Skeletal muscle tissue (tissue), 4 donors: ENCODE data around the gene GLP1R. TPM values are rescaled to one million over a fixed set of nuclear protein-coding genes. Genes with fewer than 3 reads are reported as not detected.
A peak's percentile ranks its signal among the peaks of the same experiment; 100 is the strongest.
"Not testable (repeated sequence)": the region's sequence is repeated elsewhere in the genome, so short reads cannot be mapped to it uniquely, and the experiment has no call there.

Experiments used
- H3K27ac ChIP-seq: one replicate; pipeline ENCODE4 v1.7.0; 2013; ENCODE audit warnings: mild to moderate bottlenecking, low read depth, low read length, inconsistent platforms
- H3K27me3 ChIP-seq, 3 donors: one replicate each; pipeline ENCODE4 v1.7.0; 2013; ENCODE audit warnings: low read length in 3 of 3; ENCODE audit not compliant: control insufficient read depth in 3 of 3, insufficient read depth in 3 of 3
- H3K36me3 ChIP-seq, 3 donors: one replicate each; pipeline ENCODE4 v1.7.0; 2013; ENCODE audit warnings: low read length in 3 of 3; ENCODE audit not compliant: control insufficient read depth in 3 of 3, insufficient read depth in 3 of 3
- H3K4me1 ChIP-seq, 3 donors: one replicate each; pipeline ENCODE4 v1.7.0; 2013; ENCODE audit warnings: low read length in 3 of 3, mild to moderate bottlenecking in 3 of 3; ENCODE audit not compliant: control insufficient read depth in 3 of 3, insufficient read depth in 3 of 3
- H3K4me3 ChIP-seq, 3 donors: one replicate each; pipeline ENCODE4 v1.7.0; 2013; ENCODE audit warnings: low read length in 3 of 3
- H3K9ac ChIP-seq, 3 donors: one replicate each; pipeline ENCODE4 v1.7.0; 2013; ENCODE audit warnings: low read length in 3 of 3, mild to moderate bottlenecking in 3 of 3, moderate library complexity in 2 of 3, low read depth in 1 of 3
- H3K9me3 ChIP-seq, 3 donors: one replicate each; pipeline ENCODE4 v1.7.0; 2013; ENCODE audit warnings: low read length in 3 of 3; ENCODE audit not compliant: control insufficient read depth in 3 of 3
- total RNA-seq: library from RNA; depleted of rRNA; stranded (reverse); fragments of >200 nt; gene quantifications from one replicate; pipeline ENCODE4 v1.2.3, GENCODE V29; 2014
- donor health status: Osteomylitis.

Gene GLP1R
- total RNA-seq, 1 donor from 2014 or later: not detected

- no peak overlapping the region for H3K4me3 ChIP-seq
- H3K27me3 ChIP-seq: no peaks in the 10 kb centered on the region
- H3K27ac ChIP-seq: no peak overlapping the region
- H3K4me1 ChIP-seq: peaks cover 9 to 16% (median 12%) of the 10 kb centered on the region in 3 donors
- H3K9ac ChIP-seq: no peak overlapping the region
- no peaks in the 10 kb centered on the region for H3K9me3 ChIP-seq
- peaks cover 0 to 21% (median 18%) of the 10 kb centered on the region in 3 donors for H3K36me3 ChIP-seq
Measured at GRCh38 chr6:39111280-39111679, 62.7 kb downstream of the GLP1R start.

- H3K36me3 ChIP-seq: peaks cover 0 to 18% (median 17%) of the 10 kb centered on the region in 3 donors
- no peaks in the 10 kb centered on the region for H3K9me3 ChIP-seq
- no peaks in the 10 kb centered on the region for H3K27me3 ChIP-seq
- no peak overlapping the region for H3K27ac ChIP-seq
- H3K4me3 ChIP-seq: peak overlapping the region in 2 of 3 donors; percentile 70 to 80
- H3K9ac ChIP-seq: peak overlapping the region in 2 of 3 donors; percentile 88 to 91
- H3K4me1 ChIP-seq: peaks cover 9 to 16% (median 12%) of the 10 kb centered on the region in 3 donors
Measured at GRCh38 chr6:39113788-39114187, 65.2 kb downstream of the GLP1R start.

DNA sequence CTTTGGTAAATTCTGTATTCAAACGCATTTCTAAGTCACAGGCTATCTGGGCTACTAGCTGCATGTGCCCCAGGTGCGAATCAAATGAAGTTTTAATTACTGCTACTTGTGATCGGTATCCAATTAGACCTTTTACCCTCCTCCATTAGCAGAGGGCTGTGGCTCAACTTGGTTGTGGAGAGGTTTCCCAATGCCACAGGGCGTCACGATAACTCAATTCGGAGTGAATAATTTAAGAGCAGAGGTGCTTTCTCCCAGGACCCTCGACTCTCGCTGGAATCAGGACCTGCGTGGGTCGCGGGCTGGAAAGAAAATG, 65.8 kb downstream of the GLP1R start:
- H3K4me1 ChIP-seq: peaks cover 9 to 16% (median 12%) of the 10 kb centered on the region in 3 donors
- peaks cover 0 to 13% (median 12%) of the 10 kb centered on the region in 3 donors for H3K36me3 ChIP-seq
- H3K9ac ChIP-seq: peak overlapping the region; percentile 84 to 91 (median 88)
- peak overlapping the region; percentile 93 for H3K27ac ChIP-seq
- H3K9me3 ChIP-seq: no peaks in the 10 kb centered on the region
- no peaks in the 10 kb centered on the region for H3K27me3 ChIP-seq
- H3K4me3 ChIP-seq: peak overlapping the region; percentile 70 to 89 (median 80)

DNA sequence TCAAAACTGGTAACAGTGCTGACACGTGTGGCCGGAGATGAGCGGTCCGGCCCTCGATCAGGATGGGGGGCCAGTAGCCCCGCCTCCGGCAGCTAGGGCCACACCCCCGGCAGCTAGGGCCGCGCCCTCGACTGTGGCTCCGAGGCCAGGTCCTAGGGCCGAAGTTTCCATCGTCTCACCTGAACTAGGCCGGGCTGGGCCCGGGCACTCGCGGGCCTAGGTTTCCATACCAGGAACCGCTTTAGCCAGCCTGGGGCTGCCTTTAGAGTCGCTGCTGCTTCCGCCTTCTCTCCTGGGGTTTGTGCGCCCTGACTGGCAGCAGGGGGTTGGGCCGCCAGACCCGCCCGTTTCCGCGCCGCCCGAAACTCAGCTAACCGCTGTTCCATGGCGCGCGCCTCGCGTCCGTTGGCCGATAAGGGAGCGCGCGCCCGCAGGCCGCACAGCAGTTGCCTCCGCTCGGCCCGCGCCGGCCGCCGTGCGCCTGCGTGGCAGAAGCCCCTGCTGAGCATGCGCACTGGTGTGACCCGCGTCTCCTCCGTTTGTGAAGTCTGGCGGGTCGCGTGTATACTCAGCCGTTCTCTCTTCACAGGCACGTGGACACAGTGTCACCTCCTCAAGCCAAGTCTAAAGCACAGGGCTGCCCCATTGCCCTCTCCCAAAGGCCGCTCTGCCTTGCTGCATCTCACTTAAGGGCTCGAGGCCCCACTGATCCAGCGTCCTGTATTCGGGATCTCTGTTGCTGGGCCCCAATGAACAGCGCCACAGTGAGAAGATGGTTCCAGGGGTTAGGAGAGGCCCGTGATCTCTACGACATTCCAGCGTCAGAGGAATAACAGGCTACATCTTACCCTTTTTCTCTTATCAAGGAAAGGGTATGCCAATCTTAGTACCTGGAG, 66.4 kb downstream of the GLP1R start, which contains the start of gene SAYSD1:
Gene SAYSD1 (minus strand): TSS at position 483 of the 896 bp plus-strand sequence. CDS start 97 bp downstream, at position 386.
- Histone ChIP-seq H3K9ac (peak within 1 kb of the TSS; percentile 84 to 91 (median 88)), H3K9me3 (no peaks in the 10 kb centered on the region), H3K4me3 (peak within 1 kb of the TSS; percentile 70 to 89 (median 80)), H3K36me3 (peaks cover 0 to 7% (median 6%) of the 10 kb centered on the region in 3 donors), H3K27ac (peak within 1 kb of the TSS; percentile 93), H3K27me3 (no peaks in the 10 kb centered on the region), H3K4me1 (peaks cover 9 to 16% (median 12%) of the 10 kb centered on the region in 3 donors)

- no peak overlapping the region for H3K9ac ChIP-seq
- H3K9me3 ChIP-seq: no peaks in the 10 kb centered on the region
- H3K27ac ChIP-seq: no peak overlapping the region
- H3K4me1 ChIP-seq: peaks cover 9 to 19% (median 16%) of the 10 kb centered on the region in 3 donors
- no peaks in the 10 kb centered on the region for H3K27me3 ChIP-seq
- H3K36me3 ChIP-seq: no peaks in the 10 kb centered on the region
- no peak overlapping the region for H3K4me3 ChIP-seq
Measured at GRCh38 chr6:39118921-39119320, 70.3 kb downstream of the GLP1R start.

GRCh38 chr6:39124114-39124513, 75.5 kb downstream of the GLP1R start:
- Histone ChIP-seq H3K9me3 (no peaks in the 10 kb centered on the region), H3K4me1 (peaks cover 0 to 12% (median 9%) of the 10 kb centered on the region in 3 donors), H3K4me3 (no peak overlapping the region), H3K9ac (no peak overlapping the region), H3K36me3 (no peaks in the 10 kb centered on the region), H3K27ac (no peak overlapping the region), H3K27me3 (no peaks in the 10 kb centered on the region)

- Histone ChIP-seq H3K27me3 (no peaks in the 10 kb centered on the region), H3K36me3 (no peaks in the 10 kb centered on the region), H3K9ac (no peak overlapping the region), H3K4me3 (no peak overlapping the region), H3K9me3 (no peaks in the 10 kb centered on the region), H3K27ac (no peak overlapping the region), H3K4me1 (peaks cover 0 to 12% (median 9%) of the 10 kb centered on the region in 3 donors)
Measured at GRCh38 chr6:39128106-39128505, 79.5 kb downstream of the GLP1R start.

- Histone ChIP-seq H3K27me3 (no peaks in the 10 kb centered on the region), H3K27ac (no peak overlapping the region), H3K9me3 (no peaks in the 10 kb centered on the region), H3K4me3 (no peak overlapping the region), H3K4me1 (peaks cover 0 to 7% (median 5%) of the 10 kb centered on the region in 3 donors), H3K9ac (no peak overlapping the region), H3K36me3 (no peaks in the 10 kb centered on the region)
Measured at GRCh38 chr6:39128832-39129231, 80.3 kb downstream of the GLP1R start.

DNA sequence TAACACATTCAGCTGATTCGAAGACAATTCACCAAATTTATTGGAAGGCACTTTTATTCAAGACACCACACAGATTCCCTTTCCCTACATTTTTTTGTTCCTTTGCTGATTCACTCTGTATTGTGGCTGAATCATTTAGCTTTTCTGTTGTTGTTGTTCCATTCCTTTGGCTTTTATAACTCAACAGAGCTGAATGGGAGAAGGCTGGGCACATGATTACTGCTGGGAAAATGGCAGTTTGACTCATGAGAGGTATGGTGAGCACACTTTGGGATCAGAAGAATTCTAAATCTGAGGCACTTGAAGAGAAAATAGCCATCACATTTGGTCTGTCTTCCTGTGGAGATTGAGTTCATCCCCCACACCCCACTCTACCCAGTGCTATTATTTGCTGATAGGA, 82.1 kb downstream of the GLP1R start:
- H3K27me3 ChIP-seq: no peaks in the 10 kb centered on the region
- H3K9me3 ChIP-seq: no peaks in the 10 kb centered on the region
- H3K4me3 ChIP-seq: no peak overlapping the region
- H3K27ac ChIP-seq: no peak overlapping the region
- H3K9ac ChIP-seq: no peak overlapping the region
- no peaks in the 10 kb centered on the region for H3K36me3 ChIP-seq
- no peaks in the 10 kb centered on the region for H3K4me1 ChIP-seq

GRCh38 chr6:39134761-39135160, 86.2 kb downstream of the GLP1R start:
- not testable (repeated sequence) for H3K27me3 ChIP-seq, H3K4me3 ChIP-seq, H3K36me3 ChIP-seq, H3K27ac ChIP-seq, H3K9ac ChIP-seq, H3K9me3 ChIP-seq, H3K4me1 ChIP-seq
